RWPE2 (cell line): Measurements from ENCODE around the gene ATAD3C.
"Not testable (repeated sequence)": the region's sequence is repeated elsewhere in the genome, so short reads cannot be mapped to it uniquely, and the experiment has no call there.

ENCODE experiments used
- ATAC-seq: fragments of 200-7000 bp; cut with Tn5 transposase; 3 replicates; pipeline ENCODE4 v1.9.1; 2021; ENCODE audit warnings: low read depth
- DNase-seq: peaks from one replicate; pipeline ENCODE4 v3.0.0-alpha.2; 2020; ENCODE audit warnings: low spot score
- H3K27ac ChIP-seq: fragments of 450-650 bp; 2 replicates; pipeline ENCODE4 v1.5.1; 2017; ENCODE audit warnings: mild to moderate bottlenecking; ENCODE audit not compliant: poor library complexity, severe bottlenecking
- H3K27me3 ChIP-seq: fragments of 250-450 bp; sonication (Bioruptor Pico); 2 replicates; pipeline ENCODE4 v1.5.1; 2021; ENCODE audit warnings: mild to moderate bottlenecking, moderate library complexity; ENCODE audit not compliant: insufficient read depth, poor library complexity, severe bottlenecking
- H3K36me3 ChIP-seq: fragments of 250-450 bp; sonication (Bioruptor Pico); 2 replicates; pipeline ENCODE4 v1.5.1; 2020; ENCODE audit warnings: low read depth, mild to moderate bottlenecking, moderate library complexity
- H3K4me1 ChIP-seq: fragments of 250-450 bp; sonication (Bioruptor Pico); 2 replicates; pipeline ENCODE4 v1.5.1; 2021; ENCODE audit warnings: mild to moderate bottlenecking, moderate library complexity; ENCODE audit not compliant: insufficient read depth, poor library complexity, severe bottlenecking
- H3K4me3 ChIP-seq: fragments of 250-450 bp; sonication (Bioruptor Pico); 2 replicates; pipeline ENCODE4 v1.5.1; 2021; ENCODE audit warnings: mild to moderate bottlenecking, moderate library complexity; ENCODE audit not compliant: severe bottlenecking
- H3K9me3 ChIP-seq: fragments of 250-450 bp; sonication (Bioruptor Pico); 2 replicates; pipeline ENCODE4 v1.5.1; 2021; ENCODE audit warnings: mild to moderate bottlenecking, moderate library complexity; ENCODE audit not compliant: severe bottlenecking
- TF ChIP-seq, protein P1 (sequence below): fragments of 450-650 bp; IDR thresholded peaks from one replicate; pipeline ENCODE4 v1.5.1; 2017; ENCODE audit warnings: mild to moderate bottlenecking, moderate library complexity; ENCODE audit not compliant: poor library complexity, severe bottlenecking

The ATAD3C gene

DNA sequence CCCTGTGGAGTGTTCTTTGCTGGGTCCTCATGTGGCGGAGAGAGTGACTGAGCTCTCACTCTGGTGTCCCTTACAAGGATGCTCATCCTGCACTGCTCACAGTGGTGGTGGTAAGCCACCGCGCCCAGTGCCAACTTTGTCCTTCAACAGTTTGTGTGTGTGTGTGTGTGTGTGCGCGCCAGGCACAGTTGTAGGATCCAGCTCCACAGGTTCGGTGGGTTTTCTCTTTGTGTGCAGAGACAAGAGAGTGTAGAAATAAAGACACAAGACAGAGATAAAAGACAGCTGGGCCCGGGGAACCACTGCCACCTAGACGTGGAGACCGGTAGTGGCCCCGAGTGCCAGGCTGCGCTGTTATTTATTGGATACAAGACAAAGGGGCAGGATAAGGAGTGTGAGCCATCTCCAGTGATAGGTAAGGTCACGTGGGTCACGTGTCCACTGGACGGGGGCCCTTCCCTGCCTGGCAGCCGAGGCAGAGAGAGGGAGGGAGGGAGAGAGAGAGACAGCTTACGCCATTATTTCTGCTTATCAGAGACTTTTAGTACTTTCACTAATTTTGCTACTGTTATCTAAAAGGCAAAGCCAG, 55.4 kb downstream of the ATAD3C start:
- H3K4me3 ChIP-seq: not testable (repeated sequence)
- peak; percentile 37 for ATAC-seq

DNA sequence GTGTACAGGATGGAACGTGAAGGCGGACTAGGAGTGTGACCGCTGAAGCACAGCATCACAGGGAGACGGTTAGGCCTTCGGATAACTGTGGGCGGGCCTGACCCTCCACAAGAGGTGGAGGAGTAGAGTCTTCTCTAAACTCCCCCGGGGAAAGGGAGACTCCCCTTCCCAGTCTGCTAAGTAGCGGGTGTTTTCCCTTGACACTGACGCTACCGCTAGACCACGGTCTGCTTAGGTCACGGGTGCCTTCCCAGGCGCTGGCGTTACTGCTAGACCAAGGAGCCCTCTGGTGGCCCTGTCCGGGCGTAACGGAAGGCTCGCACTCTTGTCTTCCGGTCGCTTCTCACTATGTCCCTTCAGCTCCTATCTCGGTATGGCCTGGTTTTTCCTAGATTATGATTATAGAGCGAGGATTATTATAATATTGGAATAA, 55.9 kb downstream of the ATAD3C start:
- DNase-seq, H3K4me1 ChIP-seq, H3K36me3 ChIP-seq, H3K27me3 ChIP-seq, H3K9me3 ChIP-seq, H3K4me3 ChIP-seq: not testable (repeated sequence)
- TF ChIP-seq, protein P1, sequence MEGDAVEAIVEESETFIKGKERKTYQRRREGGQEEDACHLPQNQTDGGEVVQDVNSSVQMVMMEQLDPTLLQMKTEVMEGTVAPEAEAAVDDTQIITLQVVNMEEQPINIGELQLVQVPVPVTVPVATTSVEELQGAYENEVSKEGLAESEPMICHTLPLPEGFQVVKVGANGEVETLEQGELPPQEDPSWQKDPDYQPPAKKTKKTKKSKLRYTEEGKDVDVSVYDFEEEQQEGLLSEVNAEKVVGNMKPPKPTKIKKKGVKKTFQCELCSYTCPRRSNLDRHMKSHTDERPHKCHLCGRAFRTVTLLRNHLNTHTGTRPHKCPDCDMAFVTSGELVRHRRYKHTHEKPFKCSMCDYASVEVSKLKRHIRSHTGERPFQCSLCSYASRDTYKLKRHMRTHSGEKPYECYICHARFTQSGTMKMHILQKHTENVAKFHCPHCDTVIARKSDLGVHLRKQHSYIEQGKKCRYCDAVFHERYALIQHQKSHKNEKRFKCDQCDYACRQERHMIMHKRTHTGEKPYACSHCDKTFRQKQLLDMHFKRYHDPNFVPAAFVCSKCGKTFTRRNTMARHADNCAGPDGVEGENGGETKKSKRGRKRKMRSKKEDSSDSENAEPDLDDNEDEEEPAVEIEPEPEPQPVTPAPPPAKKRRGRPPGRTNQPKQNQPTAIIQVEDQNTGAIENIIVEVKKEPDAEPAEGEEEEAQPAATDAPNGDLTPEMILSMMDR: peak; percentile 53
- ATAC-seq: peak; percentile 55
- peak overlapping the region; percentile 31 for H3K27ac ChIP-seq

More for the DNA sequence above, 55.4 kb downstream of the ATAD3C start:
- H3K27me3 ChIP-seq, DNase-seq, H3K4me1 ChIP-seq, H3K9me3 ChIP-seq, H3K36me3 ChIP-seq: not testable (repeated sequence)
- TF ChIP-seq, protein P1: peak; percentile 72
- peak overlapping the region; percentile 31 for H3K27ac ChIP-seq

DNA sequence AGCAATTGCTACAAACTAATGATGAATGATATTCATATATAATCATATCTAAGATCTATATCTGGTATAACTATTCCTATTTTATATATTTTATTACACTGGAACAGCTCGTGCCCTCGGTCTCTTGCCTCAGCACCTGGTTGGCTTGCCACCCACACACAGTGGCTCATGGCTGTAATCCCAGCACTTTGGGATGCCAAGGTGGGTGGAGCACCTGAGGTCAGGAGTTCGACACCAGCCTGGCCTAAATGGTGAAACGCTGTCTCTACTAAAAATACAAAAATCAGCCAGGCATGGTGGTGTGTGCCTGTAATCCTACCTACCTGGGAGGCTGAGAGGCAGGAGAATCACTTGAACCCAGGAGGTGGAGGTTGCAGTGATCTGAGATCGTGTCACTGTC, 56.3 kb downstream of the ATAD3C start:
- TF ChIP-seq, protein P1: peak; percentile 1
- not testable (repeated sequence) for H3K27me3 ChIP-seq, ATAC-seq, H3K9me3 ChIP-seq, H3K36me3 ChIP-seq, H3K4me3 ChIP-seq, DNase-seq, H3K4me1 ChIP-seq
- H3K27ac ChIP-seq: peak overlapping the region; percentile 31

DNA sequence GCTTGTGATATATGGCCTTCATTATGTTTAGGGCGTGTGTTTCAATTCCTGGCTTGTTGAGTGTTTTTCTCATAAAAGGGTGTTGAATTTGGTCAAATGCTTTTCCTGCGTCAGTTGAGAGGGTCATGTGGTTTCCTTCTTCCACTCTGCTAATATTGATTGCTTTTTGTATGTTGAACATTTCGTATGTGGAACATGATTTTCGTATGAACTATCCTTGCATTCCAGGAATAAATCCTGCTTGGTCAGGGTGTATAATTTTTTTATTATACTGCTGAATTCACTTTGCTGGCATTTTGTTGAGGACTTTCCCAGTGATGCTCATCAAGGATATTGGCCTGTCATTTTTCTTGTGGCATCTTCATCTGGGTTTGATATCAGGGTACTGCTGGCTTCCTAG, 57.8 kb downstream of the ATAD3C start:
- Histone ChIP-seq H3K36me3 (no peaks in the 10 kb centered on the region), H3K27ac (no peak overlapping the region), H3K4me1 (peaks cover 4% of the 10 kb centered on the region), H3K27me3 (no peaks in the 10 kb centered on the region), H3K9me3 (no peaks in the 10 kb centered on the region), H3K4me3 (no peak overlapping the region)
- TF ChIP-seq, protein P1: no peak
- no peak for ATAC-seq
- DNase-seq: no peak

DNA sequence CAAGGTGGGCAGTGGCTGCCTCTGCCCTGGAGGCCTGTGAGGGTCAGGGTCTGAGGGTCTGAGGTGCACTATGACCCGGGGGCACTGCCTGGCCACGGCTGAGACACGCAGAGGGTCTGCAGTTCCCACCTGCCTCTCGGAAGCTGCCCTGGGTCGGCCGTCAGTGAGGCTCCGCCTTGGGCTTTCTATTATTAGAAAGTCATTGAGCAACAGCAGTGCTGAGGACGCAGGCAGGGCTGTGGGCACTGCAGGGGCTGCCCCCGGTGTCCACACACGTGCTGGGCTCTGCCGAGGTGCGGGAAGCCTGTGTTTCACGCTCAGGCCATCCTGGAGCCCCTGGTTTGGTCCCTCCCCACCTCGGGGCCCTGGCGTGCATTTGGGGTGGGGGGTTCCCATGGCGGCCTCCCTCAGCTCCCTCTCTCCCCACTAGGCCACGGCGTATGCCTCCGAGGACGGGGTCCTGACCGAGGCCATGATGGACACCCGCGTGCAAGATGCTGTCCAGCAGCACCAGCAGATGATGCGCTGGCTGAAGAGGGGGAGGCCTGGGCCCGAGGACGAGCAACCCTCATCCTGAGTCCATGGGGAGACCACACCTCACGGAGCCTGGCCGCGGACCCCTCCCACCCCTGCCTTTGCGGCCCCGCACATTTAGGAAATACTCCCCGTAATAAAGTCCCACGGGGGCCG, 59.4 kb downstream of the ATAD3C start:
- not testable (repeated sequence) for H3K27ac ChIP-seq, ATAC-seq, DNase-seq, H3K4me3 ChIP-seq, H3K27me3 ChIP-seq, H3K9me3 ChIP-seq, H3K4me1 ChIP-seq, H3K36me3 ChIP-seq

DNA sequence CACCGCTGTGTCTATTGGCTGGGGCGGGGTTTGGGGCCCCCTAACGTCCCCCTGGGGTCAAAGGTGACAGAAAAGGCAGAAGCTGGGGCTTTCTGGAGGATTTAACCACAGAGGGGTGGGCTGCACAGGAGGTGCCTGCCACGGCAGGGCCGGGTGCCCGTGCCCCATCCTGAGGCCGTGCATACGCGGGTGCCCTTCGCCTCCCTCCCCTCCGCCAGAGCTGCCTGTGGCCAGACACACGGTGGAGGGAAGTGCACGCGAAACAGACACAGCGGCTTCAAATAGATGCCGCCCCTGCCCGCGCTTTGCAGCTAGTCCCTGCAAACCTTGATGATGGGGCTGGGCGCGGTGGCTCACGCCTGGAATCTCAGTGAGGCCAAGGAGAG, 60.0 kb downstream of the ATAD3C start:
- not testable (repeated sequence) for H3K27ac ChIP-seq, ATAC-seq, DNase-seq, H3K27me3 ChIP-seq, H3K9me3 ChIP-seq, H3K4me1 ChIP-seq, H3K4me3 ChIP-seq, H3K36me3 ChIP-seq
